SK-N-MC (cell line): ENCODE results near the gene TRIM44.
"Not testable (repeated sequence)": the region's sequence is repeated elsewhere in the genome, so short reads cannot be mapped to it uniquely, and the experiment has no call there.

Experiments
- DNase-seq: peaks from one replicate; pipeline ENCODE4 v3.0.0-alpha.2; 2011; ENCODE audit warnings: low read depth, low spot score
- H3K27ac ChIP-seq: fragments of 200-600 bp; sonication (generic); 2 replicates; pipeline ENCODE4 v1.5.1; 2016; ENCODE audit warnings: mixed run types
- H3K36me3 ChIP-seq: fragments of 200-600 bp; sonication (generic); 2 replicates; pipeline ENCODE4 v1.6.1; 2017; ENCODE audit warnings: antibody characterized with exemption, low read length, mixed read lengths; ENCODE audit not compliant: insufficient read depth
- H3K4me3 ChIP-seq: fragments of 200-600 bp; sonication (generic); 2 replicates; pipeline ENCODE4 v1.5.1; 2016
- H3K9ac ChIP-seq: fragments of 200-600 bp; sonication (generic); 2 replicates; pipeline ENCODE4 v1.8.0; 2017; ENCODE audit warnings: mixed run types, mixed read lengths; ENCODE audit not compliant: insufficient read length
- H3K9me3 ChIP-seq: fragments of 200-600 bp; sonication (generic); 2 replicates; pipeline ENCODE4 v1.6.1; 2017; ENCODE audit warnings: low read depth, mild to moderate bottlenecking, antibody characterized with exemption, low read length, moderate library complexity, mixed read lengths
- EZH2 ChIP-seq: fragments of 200-600 bp; sonication (generic); IDR thresholded peaks from one replicate; pipeline ENCODE4 v1.6.1; 2017; ENCODE audit warnings: antibody characterized with exemption
- FOXP2 ChIP-seq: optimal IDR thresholded peaks from 2 replicates; pipeline ENCODE3; 2011; ENCODE audit warnings: mild to moderate bottlenecking, moderate library complexity; ENCODE audit not compliant: insufficient read depth; ENCODE audit errors: extremely low read length, control extremely low read depth
- POLR2AphosphoS5 ChIP-seq: IDR thresholded peaks from 2 replicates; pipeline ENCODE4 v1.6.1; 2012; ENCODE audit warnings: mild to moderate bottlenecking, low read depth, low read length, borderline replicate concordance

The TRIM44 gene

DNA sequence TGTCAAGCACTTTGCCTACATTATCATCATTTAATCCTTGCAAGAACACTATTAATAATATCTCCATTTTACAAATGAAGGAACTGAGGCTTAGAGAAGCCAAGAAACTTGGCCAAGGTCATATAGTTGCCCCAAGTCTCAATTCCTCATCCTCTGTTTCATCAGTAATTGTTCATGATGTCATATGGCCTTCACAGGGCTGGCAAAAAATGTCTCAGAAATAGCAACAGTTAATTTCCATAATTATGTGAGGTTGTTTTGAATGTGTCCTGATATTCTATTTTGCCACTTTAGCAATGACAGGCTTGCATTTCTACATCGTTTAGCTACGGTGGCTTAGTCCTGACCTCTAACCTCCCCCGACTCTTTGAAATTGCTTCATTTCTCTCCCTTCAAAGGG lies 20.6 kb upstream of the TRIM44 start:
- DNase-seq, result no peak
- Histone ChIP-seq H3K9me3 (no peaks in the 10 kb centered on the region), H3K36me3 (no peaks in the 10 kb centered on the region), H3K27ac (no peak overlapping the region), H3K9ac (no peak overlapping the region), H3K4me3 (no peak overlapping the region)
- TF ChIP-seq FOXP2, result no peak
- no peak for TF ChIP-seq EZH2

DNA sequence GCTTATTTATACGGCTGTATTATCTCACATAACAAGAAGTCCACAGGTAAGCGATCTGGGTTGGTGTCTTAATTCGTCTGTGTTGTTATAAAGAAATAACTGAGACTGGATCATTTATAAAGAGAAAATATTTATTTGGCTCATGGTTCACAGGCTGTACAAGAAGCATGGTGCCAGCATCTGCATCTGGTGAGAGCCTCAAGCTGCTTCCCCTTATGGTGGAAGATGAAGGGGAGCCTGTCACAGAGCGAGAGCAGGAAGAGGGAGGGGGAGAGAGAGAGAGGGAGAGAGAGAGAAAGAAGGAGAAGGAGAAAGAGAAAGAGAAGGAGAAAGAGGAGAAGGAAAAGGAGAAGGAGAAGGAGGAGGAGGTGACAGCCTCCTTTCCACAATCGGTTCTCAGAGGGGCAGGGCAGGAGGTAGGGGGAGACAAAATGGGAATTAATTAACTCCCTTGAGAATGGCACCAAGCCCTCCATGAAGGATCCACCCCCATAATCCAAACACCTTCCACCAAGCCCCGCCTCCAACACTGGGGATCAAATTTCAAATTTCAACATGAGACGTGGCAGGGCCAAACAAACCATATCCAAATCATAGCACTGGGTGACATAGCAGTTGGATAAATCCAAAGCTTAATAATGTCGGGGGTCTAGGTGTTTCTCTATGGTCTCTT lies 15.0 kb upstream of the TRIM44 start:
- Histone ChIP-seq H3K36me3 (no peaks in the 10 kb centered on the region), H3K9me3 (no peaks in the 10 kb centered on the region), H3K9ac (no peak overlapping the region), H3K27ac (no peak overlapping the region), H3K4me3 (no peak overlapping the region)
- DNase-seq, result no peak
- TF ChIP-seq EZH2 (no peak), POLR2AphosphoS5 (no peak)

DNA sequence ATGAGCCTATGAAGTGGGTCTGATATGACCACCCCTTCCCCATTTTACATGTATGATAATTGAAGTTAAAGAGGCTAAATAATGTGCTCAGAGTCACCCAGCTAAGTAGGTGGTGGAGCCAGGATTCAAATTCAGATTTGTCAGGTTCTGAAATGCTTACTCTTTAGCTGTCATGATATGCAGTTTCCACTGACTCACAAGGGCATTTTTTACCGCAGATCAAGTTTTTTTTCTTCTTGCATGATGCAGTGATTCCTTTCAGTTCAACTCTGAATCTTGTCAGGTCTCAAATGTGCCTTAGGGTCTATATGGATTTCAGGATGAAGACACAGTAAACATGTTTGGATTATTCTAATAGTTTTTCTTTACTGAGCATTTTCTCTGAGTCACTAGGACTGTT lies 12.6 kb upstream of the TRIM44 start:
- Histone ChIP-seq H3K9me3 (no peaks in the 10 kb centered on the region), H3K36me3 (no peaks in the 10 kb centered on the region), H3K27ac (no peak overlapping the region), H3K4me3 (no peak overlapping the region), H3K9ac (no peak overlapping the region)
- TF ChIP-seq EZH2, result no peak
- TF ChIP-seq FOXP2, result no peak
- TF ChIP-seq POLR2AphosphoS5, result no peak
- no peak for DNase-seq

DNA sequence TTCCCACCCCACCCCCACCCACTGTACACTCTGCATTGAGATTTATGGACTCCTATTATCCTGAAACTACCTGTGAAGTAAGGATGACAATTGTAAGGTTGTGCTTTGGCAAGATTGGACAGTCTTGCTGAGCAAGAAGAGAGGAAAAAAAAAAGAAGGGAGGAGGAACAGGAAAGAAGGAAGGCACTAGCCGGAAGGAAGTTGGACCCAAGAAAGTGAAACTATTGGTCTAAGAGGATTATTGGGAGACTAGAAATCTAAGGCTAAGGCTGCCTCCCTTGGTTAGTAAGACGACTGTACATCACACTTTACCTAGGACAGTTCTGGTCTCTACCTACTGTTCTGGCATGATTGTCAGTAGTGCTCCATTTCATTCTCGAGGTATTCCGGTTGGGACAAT lies 12.1 kb upstream of the TRIM44 start:
- Histone ChIP-seq H3K9ac (no peak overlapping the region), H3K27ac (no peak overlapping the region), H3K36me3 (no peaks in the 10 kb centered on the region), H3K4me3 (no peak overlapping the region), H3K9me3 (no peaks in the 10 kb centered on the region)
- TF ChIP-seq POLR2AphosphoS5 (no peak), EZH2 (no peak), FOXP2 (no peak)
- no peak for DNase-seq

DNA sequence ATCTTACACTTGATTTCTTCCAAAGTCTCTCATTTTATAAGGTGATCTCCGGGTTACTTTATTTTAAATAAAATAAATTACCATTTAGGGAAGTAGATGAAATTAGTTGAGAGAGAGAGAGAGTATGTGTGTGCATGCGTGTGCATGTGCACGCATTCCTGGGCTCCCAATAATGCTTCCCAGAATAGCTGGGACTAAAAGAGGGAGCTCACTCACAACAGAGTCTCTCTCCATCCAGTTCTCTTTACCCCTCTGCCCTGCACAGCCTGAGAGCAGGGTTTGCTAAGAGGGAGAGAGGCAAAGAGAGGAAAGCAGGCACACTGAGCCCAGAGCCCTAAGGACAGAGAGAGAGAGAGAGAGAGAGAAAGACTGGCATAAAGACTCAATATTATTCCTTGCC lies 11.3 kb upstream of the TRIM44 start:
- Histone ChIP-seq H3K4me3 (no peak overlapping the region), H3K9ac (no peak overlapping the region), H3K9me3 (no peaks in the 10 kb centered on the region), H3K36me3 (no peaks in the 10 kb centered on the region), H3K27ac (no peak overlapping the region)
- DNase-seq, result no peak
- TF ChIP-seq FOXP2, result no peak
- TF ChIP-seq POLR2AphosphoS5, result no peak
- no peak for TF ChIP-seq EZH2

DNA sequence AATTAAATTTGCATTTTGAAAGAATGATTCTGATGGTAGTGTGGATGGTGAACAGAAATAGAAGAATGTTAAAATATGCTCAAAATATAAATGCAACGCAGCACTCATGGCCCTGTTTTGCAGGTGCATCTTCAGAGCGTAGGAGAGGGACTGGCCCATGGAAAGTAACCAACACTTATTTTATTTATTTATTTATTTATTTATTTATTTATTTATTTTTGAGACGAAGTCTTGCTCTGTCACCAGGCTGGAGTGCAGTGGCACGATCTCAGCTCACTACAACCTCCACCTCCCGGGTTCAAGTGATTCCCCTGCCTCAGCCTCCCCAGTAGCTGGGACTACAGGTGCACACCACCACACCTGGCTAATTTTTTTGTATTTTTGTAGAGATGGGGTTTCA lies 9.8 kb upstream of the TRIM44 start:
- H3K9ac ChIP-seq, H3K9me3 ChIP-seq, H3K4me3 ChIP-seq, H3K36me3 ChIP-seq, DNase-seq, H3K27ac ChIP-seq: not testable (repeated sequence)

DNA sequence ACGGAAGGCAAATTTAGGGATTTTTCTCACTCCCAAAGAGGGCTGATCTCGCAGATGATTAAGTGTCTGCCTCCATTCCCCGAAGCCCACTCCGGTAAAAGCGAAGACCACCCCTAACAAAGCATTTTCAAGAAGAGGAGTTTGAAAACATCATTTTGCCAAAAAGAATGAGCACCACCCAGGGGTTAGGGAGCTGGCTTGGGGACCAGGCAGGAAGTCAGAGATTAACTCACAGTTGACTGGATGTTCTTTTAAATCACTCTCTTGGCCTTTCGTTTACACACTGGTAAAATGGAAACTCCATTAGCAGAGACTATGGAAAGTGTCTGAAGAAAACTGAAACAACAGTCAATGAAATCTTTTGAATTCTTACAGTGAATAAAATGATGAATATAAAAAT lies 7.9 kb upstream of the TRIM44 start:
- no peak for DNase-seq
- Histone ChIP-seq H3K27ac (no peak overlapping the region), H3K4me3 (no peak overlapping the region), H3K9ac (no peak overlapping the region), H3K9me3 (no peaks in the 10 kb centered on the region), H3K36me3 (no peaks in the 10 kb centered on the region)
- no peak for TF ChIP-seq FOXP2
- no peak for TF ChIP-seq POLR2AphosphoS5
- TF ChIP-seq EZH2, result no peak

DNA sequence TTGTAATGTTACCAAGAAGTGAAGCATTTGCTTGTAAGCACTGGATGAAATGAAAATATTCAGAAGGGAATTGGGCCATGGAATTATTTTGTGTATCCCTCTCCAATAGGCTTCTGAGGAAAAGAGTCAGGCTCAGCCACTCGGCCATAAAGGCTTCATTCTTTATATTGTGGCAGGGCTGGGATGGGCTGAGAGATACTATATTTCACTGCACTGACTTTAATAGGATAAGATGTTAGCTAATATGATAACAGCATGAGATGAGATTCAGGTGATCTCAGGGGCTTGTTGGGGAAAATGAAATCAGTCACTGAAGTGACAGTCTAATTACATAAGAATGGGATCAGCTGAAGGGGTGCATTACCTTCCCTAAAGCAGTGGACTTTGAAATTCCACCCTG lies 7.3 kb upstream of the TRIM44 start:
- no peak for TF ChIP-seq POLR2AphosphoS5
- no peak for TF ChIP-seq EZH2
- no peak for TF ChIP-seq FOXP2
- Histone ChIP-seq H3K4me3 (no peak overlapping the region), H3K9ac (no peak overlapping the region), H3K36me3 (no peaks in the 10 kb centered on the region), H3K27ac (no peak overlapping the region), H3K9me3 (no peaks in the 10 kb centered on the region)
- no peak for DNase-seq

DNA sequence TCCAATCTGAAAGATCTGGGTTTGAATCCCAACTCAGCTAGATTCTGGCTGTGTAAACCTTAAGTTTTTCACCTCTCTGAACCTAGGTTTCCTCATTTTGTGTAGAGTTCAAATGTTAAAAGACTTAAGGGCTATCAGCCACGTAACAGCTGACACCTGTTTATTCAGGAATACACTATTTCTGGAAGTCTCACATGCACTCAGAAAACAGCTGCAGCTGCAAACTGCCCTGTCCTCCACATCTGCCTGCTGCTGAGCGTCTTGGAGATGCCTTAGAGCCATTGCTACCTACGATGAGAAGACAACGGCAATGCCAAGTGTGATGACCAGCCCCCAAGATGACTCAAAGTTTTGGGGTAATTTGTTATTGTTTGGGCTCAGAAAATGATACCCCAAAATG lies 6.7 kb upstream of the TRIM44 start:
- no peak overlapping the region for H3K4me3 ChIP-seq
- no peaks in the 10 kb centered on the region for H3K36me3 ChIP-seq
- no peak overlapping the region for H3K27ac ChIP-seq
- no peaks in the 10 kb centered on the region for H3K9me3 ChIP-seq
- no peak for DNase-seq
- no peak for TF ChIP-seq POLR2AphosphoS5
- TF ChIP-seq EZH2, result no peak
- TF ChIP-seq FOXP2, result no peak
- no peak overlapping the region for H3K9ac ChIP-seq
